ENCODE measurements around the gene FNIP2.
"Not testable (repeated sequence)": the region's sequence is repeated elsewhere in the genome, so short reads cannot be mapped to it uniquely, and the experiment has no call there.

FNIP2 gene

DNA sequence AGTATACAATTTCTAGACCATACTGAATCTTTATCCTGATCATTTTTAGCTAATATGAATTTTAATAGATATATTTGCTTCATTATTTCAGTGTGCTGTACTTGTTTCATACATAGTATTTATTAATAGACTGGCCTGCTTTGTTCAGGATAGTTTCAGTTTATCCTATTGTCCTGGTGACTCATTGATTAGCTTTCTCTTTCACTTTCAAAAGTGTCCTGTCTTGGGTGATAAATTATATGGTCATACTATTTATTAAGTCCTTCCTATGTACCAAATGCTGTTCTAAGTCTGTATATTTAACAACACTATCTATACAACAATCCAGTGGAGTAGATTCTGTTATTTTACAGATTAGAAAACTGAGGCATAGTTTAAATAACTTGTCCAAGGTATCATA lies 180.3 kb downstream of the FNIP2 start:
- H3F3A ChIP-seq (ENCODE audit: low read depth), result no peaks in the 10 kb centered on the region
- H3K36me3 ChIP-seq (ENCODE audit: insufficient read depth, low read length), result no peaks in the 10 kb centered on the region
- TF ChIP-seq, protein P1, sequence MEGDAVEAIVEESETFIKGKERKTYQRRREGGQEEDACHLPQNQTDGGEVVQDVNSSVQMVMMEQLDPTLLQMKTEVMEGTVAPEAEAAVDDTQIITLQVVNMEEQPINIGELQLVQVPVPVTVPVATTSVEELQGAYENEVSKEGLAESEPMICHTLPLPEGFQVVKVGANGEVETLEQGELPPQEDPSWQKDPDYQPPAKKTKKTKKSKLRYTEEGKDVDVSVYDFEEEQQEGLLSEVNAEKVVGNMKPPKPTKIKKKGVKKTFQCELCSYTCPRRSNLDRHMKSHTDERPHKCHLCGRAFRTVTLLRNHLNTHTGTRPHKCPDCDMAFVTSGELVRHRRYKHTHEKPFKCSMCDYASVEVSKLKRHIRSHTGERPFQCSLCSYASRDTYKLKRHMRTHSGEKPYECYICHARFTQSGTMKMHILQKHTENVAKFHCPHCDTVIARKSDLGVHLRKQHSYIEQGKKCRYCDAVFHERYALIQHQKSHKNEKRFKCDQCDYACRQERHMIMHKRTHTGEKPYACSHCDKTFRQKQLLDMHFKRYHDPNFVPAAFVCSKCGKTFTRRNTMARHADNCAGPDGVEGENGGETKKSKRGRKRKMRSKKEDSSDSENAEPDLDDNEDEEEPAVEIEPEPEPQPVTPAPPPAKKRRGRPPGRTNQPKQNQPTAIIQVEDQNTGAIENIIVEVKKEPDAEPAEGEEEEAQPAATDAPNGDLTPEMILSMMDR (conservative IDR thresholded peaks at IDR 0.05; ENCODE audit: low read length), result no peak
- no peak for TF ChIP-seq EZH2phosphoT487 (IDR thresholded peaks at IDR 0.05; ENCODE audit: borderline replicate concordance)
- H3K4me1 ChIP-seq (ENCODE audit: insufficient read depth, low read length, poor library complexity, severe bottlenecking), result peaks cover 25% of the 10 kb centered on the region
- H3K79me2 ChIP-seq (ENCODE audit: insufficient read depth, low read length), result no peaks in the 10 kb centered on the region
- no peaks in the 10 kb centered on the region for H4K20me1 ChIP-seq (ENCODE audit: insufficient read depth, low read length, poor library complexity, severe bottlenecking)
- no peaks in the 10 kb centered on the region for H3K27me3 ChIP-seq (ENCODE audit: insufficient read depth, low read length, poor library complexity, severe bottlenecking)
- H3K9me3 ChIP-seq (ENCODE audit: insufficient read depth, low read depth, low read length), result peaks cover 6% of the 10 kb centered on the region; the same call in 1 of the 2 replicates
- H3K4me3 ChIP-seq (ENCODE audit: low read length, poor library complexity, severe bottlenecking), result peak overlapping the region; percentile 27
- H3K9ac ChIP-seq (ENCODE audit: low read depth, low read length, poor library complexity, severe bottlenecking), result peak overlapping the region; percentile 0
- H2AFZ ChIP-seq (ENCODE audit: low read length), result peak overlapping the region; percentile 59
- H3K9me2 ChIP-seq (replicated peaks; ENCODE audit: low read depth, low read length), result no peaks in the 10 kb centered on the region
- H3K4me2 ChIP-seq (ENCODE audit: low read depth, low read length, poor library complexity, severe bottlenecking), result peak overlapping the region; percentile 45

DNA sequence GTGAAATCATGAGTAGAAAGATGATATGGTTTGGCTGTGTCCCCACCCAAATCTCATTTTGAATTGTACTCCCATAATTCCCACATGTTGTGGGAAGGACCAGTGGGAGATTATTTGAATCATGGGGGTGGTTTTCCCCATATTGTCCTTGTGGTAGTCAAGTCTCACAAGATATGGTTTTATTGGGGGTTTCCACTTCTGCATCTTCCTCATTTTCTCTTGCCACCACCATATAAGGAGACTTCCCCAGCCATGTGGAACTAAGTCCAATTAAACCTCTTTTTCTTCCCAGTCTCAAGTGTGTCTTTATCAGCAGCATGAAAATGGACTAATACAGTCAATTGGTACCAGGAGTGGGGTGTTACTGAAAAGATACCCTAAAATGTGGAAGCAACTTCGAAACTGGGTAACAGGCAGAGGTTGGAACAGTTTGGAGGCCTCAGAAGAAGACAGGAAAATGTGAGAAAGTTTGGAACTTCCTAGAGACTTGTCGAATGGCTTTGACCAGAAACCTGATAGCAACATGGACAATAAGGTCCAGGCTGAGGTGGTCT lies 183.5 kb downstream of the FNIP2 start:
- not testable (repeated sequence) for H3K36me3 ChIP-seq (ENCODE audit: insufficient read depth, low read length); H3K4me2 ChIP-seq (ENCODE audit: low read depth, low read length, poor library complexity, severe bottlenecking); H3K9ac ChIP-seq (ENCODE audit: low read depth, low read length, poor library complexity, severe bottlenecking); H3K4me1 ChIP-seq (ENCODE audit: insufficient read depth, low read length, poor library complexity, severe bottlenecking); H4K20me1 ChIP-seq (ENCODE audit: insufficient read depth, low read length, poor library complexity, severe bottlenecking); H2AFZ ChIP-seq (ENCODE audit: low read length); H3K27me3 ChIP-seq (ENCODE audit: insufficient read depth, low read length, poor library complexity, severe bottlenecking); H3K4me3 ChIP-seq (ENCODE audit: low read length, poor library complexity, severe bottlenecking); H3K9me2 ChIP-seq (replicated peaks; ENCODE audit: low read depth, low read length); H3F3A ChIP-seq (ENCODE audit: low read depth); H3K9me3 ChIP-seq (ENCODE audit: insufficient read depth, low read depth, low read length); H3K79me2 ChIP-seq (ENCODE audit: insufficient read depth, low read length)

DNA sequence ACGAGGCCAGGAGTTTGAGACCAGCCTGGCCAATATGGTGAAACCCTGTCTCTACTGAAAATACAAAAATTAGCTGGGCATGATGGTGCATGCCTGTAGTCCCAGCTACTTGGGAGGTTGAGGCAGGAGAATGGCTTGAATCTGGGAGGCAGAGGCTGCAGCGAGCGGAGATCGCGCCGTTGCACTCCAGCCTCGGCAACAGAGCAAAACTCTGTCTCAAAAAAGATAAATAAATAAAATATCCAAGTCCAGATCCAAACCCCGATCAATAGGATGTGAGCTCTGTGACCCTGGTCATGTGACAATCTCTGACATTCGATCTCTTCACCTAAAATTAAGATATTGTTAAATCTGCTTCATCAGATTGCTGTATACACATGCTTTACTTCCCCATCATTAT lies 187.5 kb downstream of the FNIP2 start:
- not testable (repeated sequence) for H3K9me3 ChIP-seq (ENCODE audit: insufficient read depth, low read depth, low read length); H3K4me1 ChIP-seq (ENCODE audit: insufficient read depth, low read length, poor library complexity, severe bottlenecking); H3K36me3 ChIP-seq (ENCODE audit: insufficient read depth, low read length); H4K20me1 ChIP-seq (ENCODE audit: insufficient read depth, low read length, poor library complexity, severe bottlenecking); H3K9ac ChIP-seq (ENCODE audit: low read depth, low read length, poor library complexity, severe bottlenecking); H3K79me2 ChIP-seq (ENCODE audit: insufficient read depth, low read length); H2AFZ ChIP-seq (ENCODE audit: low read length); H3K4me2 ChIP-seq (ENCODE audit: low read depth, low read length, poor library complexity, severe bottlenecking); H3K9me2 ChIP-seq (replicated peaks; ENCODE audit: low read depth, low read length); H3K4me3 ChIP-seq (ENCODE audit: low read length, poor library complexity, severe bottlenecking); H3F3A ChIP-seq (ENCODE audit: low read depth); H3K27me3 ChIP-seq (ENCODE audit: insufficient read depth, low read length, poor library complexity, severe bottlenecking)

DNA sequence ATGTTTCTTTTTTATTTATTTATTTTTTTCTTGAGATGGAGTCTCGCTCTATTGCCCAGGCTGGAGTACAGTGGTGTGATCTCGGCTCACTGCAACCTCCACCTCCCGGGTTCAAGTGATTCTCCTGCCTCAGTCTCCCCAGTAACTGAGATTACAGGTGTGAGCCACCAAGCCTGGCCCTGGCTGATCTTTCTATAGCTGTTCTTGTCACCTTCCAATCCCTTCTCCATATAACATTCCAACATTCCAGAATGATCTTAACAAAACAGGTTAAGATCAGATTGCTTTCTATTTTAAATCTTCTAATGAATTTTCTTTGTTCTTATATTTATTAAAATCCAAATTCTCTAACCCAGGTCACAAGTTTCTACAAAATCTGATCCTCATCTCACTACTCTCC lies 188.1 kb downstream of the FNIP2 start:
- not testable (repeated sequence) for H3K79me2 ChIP-seq (ENCODE audit: insufficient read depth, low read length); H3K9me3 ChIP-seq (ENCODE audit: insufficient read depth, low read depth, low read length); H3K9ac ChIP-seq (ENCODE audit: low read depth, low read length, poor library complexity, severe bottlenecking); H3K36me3 ChIP-seq (ENCODE audit: insufficient read depth, low read length); H2AFZ ChIP-seq (ENCODE audit: low read length); H3K9me2 ChIP-seq (replicated peaks; ENCODE audit: low read depth, low read length); H3K4me1 ChIP-seq (ENCODE audit: insufficient read depth, low read length, poor library complexity, severe bottlenecking); H3K4me3 ChIP-seq (ENCODE audit: low read length, poor library complexity, severe bottlenecking); H4K20me1 ChIP-seq (ENCODE audit: insufficient read depth, low read length, poor library complexity, severe bottlenecking); H3K27me3 ChIP-seq (ENCODE audit: insufficient read depth, low read length, poor library complexity, severe bottlenecking); H3K4me2 ChIP-seq (ENCODE audit: low read depth, low read length, poor library complexity, severe bottlenecking); H3F3A ChIP-seq (ENCODE audit: low read depth)
